GM23338 (cell line): ENCODE data around the gene PDE3B. TPM values are rescaled to one million over a fixed set of nuclear protein-coding genes. Genes with fewer than 3 reads are reported as not detected.

Source experiments
- ATAC-seq: fragments of 200-7000 bp; cut with Tn5 transposase; 3 replicates; pipeline ENCODE4 v1.9.1; 2020
- DNase-seq: peaks from one replicate; pipeline ENCODE4 v3.0.0-alpha.2; 2015; ENCODE audit warnings: low spot score
- H2AFZ ChIP-seq: fragments of 200-600 bp; sonication (generic); 2 replicates; pipeline ENCODE4 v1.8.0; 2016; ENCODE audit warnings: antibody characterized with exemption, mild to moderate bottlenecking, moderate library complexity
- H3F3A ChIP-seq: fragments of 200-600 bp; sonication (generic); replicated peaks from 2 replicates; pipeline ENCODE4 v1.8.0; 2017; ENCODE audit warnings: antibody characterized with exemption, mixed run types, low read depth
- H3K27ac ChIP-seq: fragments of 200-600 bp; sonication (generic); 2 replicates; pipeline ENCODE4 v1.6.1; 2016; ENCODE audit warnings: low read depth
- H3K27me3 ChIP-seq: fragments of 200-600 bp; sonication (generic); 2 replicates; pipeline ENCODE4 v1.8.0; 2016; ENCODE audit warnings: mild to moderate bottlenecking, mixed run types, moderate library complexity; ENCODE audit not compliant: insufficient read depth
- H3K36me3 ChIP-seq: fragments of 200-600 bp; sonication (generic); 2 replicates; pipeline ENCODE4 v1.8.0; 2016; ENCODE audit warnings: mild to moderate bottlenecking; ENCODE audit not compliant: insufficient read depth
- H3K4me1 ChIP-seq: fragments of 200-600 bp; sonication (generic); 2 replicates; pipeline ENCODE4 v1.8.0; 2016; ENCODE audit warnings: mild to moderate bottlenecking, moderate library complexity; ENCODE audit not compliant: insufficient read depth
- H3K4me2 ChIP-seq: fragments of 200-600 bp; sonication (generic); 2 replicates; pipeline ENCODE4 v1.7.1; 2017; ENCODE audit warnings: mixed run types
- H3K4me3 ChIP-seq: fragments of 200-600 bp; sonication (generic); 2 replicates; pipeline ENCODE4 v1.6.1; 2016; ENCODE audit warnings: mixed run types
- H3K79me2 ChIP-seq: fragments of 200-600 bp; sonication (generic); replicated peaks from 2 replicates; pipeline ENCODE4 v1.8.0; 2017; ENCODE audit warnings: mild to moderate bottlenecking; ENCODE audit not compliant: insufficient read depth
- H3K9me2 ChIP-seq: fragments of 200-600 bp; sonication (generic); 2 replicates; pipeline ENCODE4 v1.8.0; 2017; ENCODE audit not compliant: insufficient read depth
- H4K20me1 ChIP-seq: fragments of 200-600 bp; sonication (generic); replicated peaks from 2 replicates; pipeline ENCODE4 v1.8.0; 2017; ENCODE audit warnings: mild to moderate bottlenecking; ENCODE audit not compliant: insufficient read depth
- H3K27ac Mint-ChIP-seq: 2 replicates; pipeline ENCODE4 v1.8.0; 2020; ENCODE audit warnings: inconsistent platforms, mild to moderate bottlenecking, moderate library complexity, mixed read lengths
- H3K27me3 Mint-ChIP-seq: 3 replicates; pipeline ENCODE4 v1.8.0; 2022; ENCODE audit warnings: low read depth, mild to moderate bottlenecking, moderate library complexity, mixed read lengths, inconsistent platforms; ENCODE audit not compliant: insufficient read depth, poor library complexity
- H3K36me3 Mint-ChIP-seq: 3 replicates; pipeline ENCODE4 v1.8.0; 2021; ENCODE audit warnings: low read depth, mild to moderate bottlenecking, inconsistent platforms, moderate library complexity, mixed read lengths
- H3K4me1 Mint-ChIP-seq: 3 replicates; pipeline ENCODE4 v1.8.0; 2020; ENCODE audit warnings: mild to moderate bottlenecking, inconsistent platforms, mixed read lengths
- H3K4me3 Mint-ChIP-seq: 3 replicates; pipeline ENCODE4 v1.8.0; 2021; ENCODE audit warnings: moderate library complexity, mild to moderate bottlenecking, inconsistent platforms, mixed read lengths
- H3K9me3 Mint-ChIP-seq: 3 replicates; pipeline ENCODE4 v1.8.0; 2020; ENCODE audit warnings: moderate library complexity, mild to moderate bottlenecking, inconsistent platforms, mixed read lengths
- CREB1 ChIP-seq: fragments of 250-450 bp; sonication (Bioruptor Pico); IDR thresholded peaks from 2 replicates; pipeline ENCODE4 v1.5.0; 2020; ENCODE audit warnings: low read depth, mild to moderate bottlenecking, moderate library complexity
- EZH2phosphoT487 ChIP-seq: fragments of 200-600 bp; sonication (generic); IDR thresholded peaks from one replicate; pipeline ENCODE4 v1.8.1; 2018; ENCODE audit warnings: antibody characterized with exemption; ENCODE audit not compliant: unreplicated experiment
- JUNB ChIP-seq: IDR thresholded peaks from one replicate; pipeline ENCODE4 v1.6.1; 2016; ENCODE audit warnings: antibody characterized with exemption; ENCODE audit not compliant: unreplicated experiment
- NANOG ChIP-seq: IDR thresholded peaks from 2 replicates; pipeline ENCODE4 v1.6.1; 2016; ENCODE audit warnings: antibody characterized with exemption, borderline replicate concordance
- POLR2AphosphoS5 ChIP-seq: IDR thresholded peaks from 2 replicates; pipeline ENCODE4 v1.6.1; 2016; ENCODE audit warnings: antibody characterized with exemption, low read depth
- STAT1 ChIP-seq: IDR thresholded peaks from one replicate; pipeline ENCODE4 v1.6.1; 2016; ENCODE audit warnings: antibody characterized with exemption; ENCODE audit not compliant: unreplicated experiment
- ZNF114 ChIP-seq: fragments of 250-450 bp; sonication (Bioruptor Pico); IDR thresholded peaks from 2 replicates; pipeline ENCODE4 v1.5.0; 2020; ENCODE audit warnings: mild to moderate bottlenecking, moderate library complexity
- polyA plus RNA-seq: library from polyadenylated mRNA; unstranded; fragments of >200 nt; fragmentation: Nextera tagmentation; extraction: Ambion mirVana; gene quantifications from 2 replicates; pipeline ENCODE4 v1.2.1, GENCODE V29; 2016
- total RNA-seq: library from RNA; depleted of rRNA; stranded (reverse); fragments of >200 nt; shearing (Covaris generic); gene quantifications from 2 replicates; pipeline ENCODE4 v1.2.3, GENCODE V29; 2014
- TF ChIP-seq, protein P1 (sequence below), 2 experiments: fragments of 200-600 bp in 1 of 2; sonication (generic) in 1 of 2; conservative IDR thresholded peaks; 2 replicates each; pipeline versions ENCODE4 v1.5.1 to v1.6.1; 2016 to 2017; ENCODE audit warnings: antibody characterized with exemption in 2 of 2, low read depth in 2 of 2, mild to moderate bottlenecking in 2 of 2, moderate library complexity in 1 of 2
- TF ChIP-seq, protein P2 (sequence below): IDR thresholded peaks from 2 replicates; pipeline ENCODE4 v1.6.1; 2016; ENCODE audit warnings: antibody characterized with exemption
- TF ChIP-seq, protein P3 (sequence below): IDR thresholded peaks from one replicate; pipeline ENCODE4 v1.6.1; 2018; ENCODE audit warnings: antibody characterized with exemption; ENCODE audit not compliant: unreplicated experiment
- TF ChIP-seq, protein P4 (sequence below): fragments of 250-450 bp; sonication (Bioruptor Pico); IDR thresholded peaks from 2 replicates; pipeline ENCODE4 v1.5.0; 2020; ENCODE audit warnings: mild to moderate bottlenecking, moderate library complexity

Gene PDE3B
- total and polyA plus RNA-seq, 2 experiments from 2014 or later: 4.3 to 21.3 TPM

DNA sequence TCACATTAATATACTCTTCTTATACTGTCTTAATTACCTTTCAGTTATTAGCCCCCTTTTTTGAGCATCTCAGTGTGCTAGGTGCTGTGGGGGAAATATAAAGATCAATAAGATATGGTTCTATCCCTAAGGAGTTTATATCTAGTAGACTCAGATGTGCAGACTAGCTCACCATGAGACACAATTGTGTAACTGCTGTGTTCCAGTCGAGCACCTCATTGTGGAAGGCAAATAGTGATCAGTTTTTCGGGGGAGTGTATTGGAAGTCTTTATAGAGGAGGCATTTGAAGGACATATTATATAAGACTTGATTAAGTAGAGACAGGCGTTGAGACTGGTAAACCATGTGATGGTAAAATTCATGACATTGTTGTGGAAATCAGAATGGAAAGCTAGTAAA lies 11.8 kb downstream of the PDE3B start:
- Mint-ChIP-seq H3K27ac (no peak overlapping the region), H3K36me3 (peaks cover 10% of the 10 kb centered on the region; the same call in 2 of the 3 replicates), H3K4me1 (peaks cover 5% of the 10 kb centered on the region; the same call in 2 of the 3 replicates), H3K27me3 (no peaks in the 10 kb centered on the region), H3K4me3 (no peak overlapping the region), H3K9me3 (no peaks in the 10 kb centered on the region; the same call in 2 of the 3 replicates)
- Histone ChIP-seq H3K4me3 (no peak overlapping the region), H3K36me3 (no peaks in the 10 kb centered on the region), H3K79me2 (peaks cover 15% of the 10 kb centered on the region; the same call in 1 of the 2 replicates), H3K27ac (no peak overlapping the region), H3K4me2 (no peak overlapping the region), H2AFZ (no peak overlapping the region), H3K27me3 (no peaks in the 10 kb centered on the region), H3K9me2 (no peaks in the 10 kb centered on the region), H4K20me1 (no peaks in the 10 kb centered on the region), H3F3A (no peaks in the 10 kb centered on the region), H3K4me1 (no peaks in the 10 kb centered on the region)
- TF ChIP-seq, protein P1, sequence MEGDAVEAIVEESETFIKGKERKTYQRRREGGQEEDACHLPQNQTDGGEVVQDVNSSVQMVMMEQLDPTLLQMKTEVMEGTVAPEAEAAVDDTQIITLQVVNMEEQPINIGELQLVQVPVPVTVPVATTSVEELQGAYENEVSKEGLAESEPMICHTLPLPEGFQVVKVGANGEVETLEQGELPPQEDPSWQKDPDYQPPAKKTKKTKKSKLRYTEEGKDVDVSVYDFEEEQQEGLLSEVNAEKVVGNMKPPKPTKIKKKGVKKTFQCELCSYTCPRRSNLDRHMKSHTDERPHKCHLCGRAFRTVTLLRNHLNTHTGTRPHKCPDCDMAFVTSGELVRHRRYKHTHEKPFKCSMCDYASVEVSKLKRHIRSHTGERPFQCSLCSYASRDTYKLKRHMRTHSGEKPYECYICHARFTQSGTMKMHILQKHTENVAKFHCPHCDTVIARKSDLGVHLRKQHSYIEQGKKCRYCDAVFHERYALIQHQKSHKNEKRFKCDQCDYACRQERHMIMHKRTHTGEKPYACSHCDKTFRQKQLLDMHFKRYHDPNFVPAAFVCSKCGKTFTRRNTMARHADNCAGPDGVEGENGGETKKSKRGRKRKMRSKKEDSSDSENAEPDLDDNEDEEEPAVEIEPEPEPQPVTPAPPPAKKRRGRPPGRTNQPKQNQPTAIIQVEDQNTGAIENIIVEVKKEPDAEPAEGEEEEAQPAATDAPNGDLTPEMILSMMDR (conservative IDR thresholded peaks at IDR 0.05; ENCODE audit: low read depth in 2 of 2): no peak
- TF ChIP-seq CREB1 (CRISPR knock-in tag) (no peak), POLR2AphosphoS5 (no peak), STAT1 (no peak), ZNF114 (CRISPR knock-in tag) (no peak), JUNB (no peak), EZH2phosphoT487 (no peak), NANOG (no peak)
- TF ChIP-seq, protein P2, sequence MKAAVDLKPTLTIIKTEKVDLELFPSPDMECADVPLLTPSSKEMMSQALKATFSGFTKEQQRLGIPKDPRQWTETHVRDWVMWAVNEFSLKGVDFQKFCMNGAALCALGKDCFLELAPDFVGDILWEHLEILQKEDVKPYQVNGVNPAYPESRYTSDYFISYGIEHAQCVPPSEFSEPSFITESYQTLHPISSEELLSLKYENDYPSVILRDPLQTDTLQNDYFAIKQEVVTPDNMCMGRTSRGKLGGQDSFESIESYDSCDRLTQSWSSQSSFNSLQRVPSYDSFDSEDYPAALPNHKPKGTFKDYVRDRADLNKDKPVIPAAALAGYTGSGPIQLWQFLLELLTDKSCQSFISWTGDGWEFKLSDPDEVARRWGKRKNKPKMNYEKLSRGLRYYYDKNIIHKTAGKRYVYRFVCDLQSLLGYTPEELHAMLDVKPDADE: no peak
- TF ChIP-seq, protein P3, sequence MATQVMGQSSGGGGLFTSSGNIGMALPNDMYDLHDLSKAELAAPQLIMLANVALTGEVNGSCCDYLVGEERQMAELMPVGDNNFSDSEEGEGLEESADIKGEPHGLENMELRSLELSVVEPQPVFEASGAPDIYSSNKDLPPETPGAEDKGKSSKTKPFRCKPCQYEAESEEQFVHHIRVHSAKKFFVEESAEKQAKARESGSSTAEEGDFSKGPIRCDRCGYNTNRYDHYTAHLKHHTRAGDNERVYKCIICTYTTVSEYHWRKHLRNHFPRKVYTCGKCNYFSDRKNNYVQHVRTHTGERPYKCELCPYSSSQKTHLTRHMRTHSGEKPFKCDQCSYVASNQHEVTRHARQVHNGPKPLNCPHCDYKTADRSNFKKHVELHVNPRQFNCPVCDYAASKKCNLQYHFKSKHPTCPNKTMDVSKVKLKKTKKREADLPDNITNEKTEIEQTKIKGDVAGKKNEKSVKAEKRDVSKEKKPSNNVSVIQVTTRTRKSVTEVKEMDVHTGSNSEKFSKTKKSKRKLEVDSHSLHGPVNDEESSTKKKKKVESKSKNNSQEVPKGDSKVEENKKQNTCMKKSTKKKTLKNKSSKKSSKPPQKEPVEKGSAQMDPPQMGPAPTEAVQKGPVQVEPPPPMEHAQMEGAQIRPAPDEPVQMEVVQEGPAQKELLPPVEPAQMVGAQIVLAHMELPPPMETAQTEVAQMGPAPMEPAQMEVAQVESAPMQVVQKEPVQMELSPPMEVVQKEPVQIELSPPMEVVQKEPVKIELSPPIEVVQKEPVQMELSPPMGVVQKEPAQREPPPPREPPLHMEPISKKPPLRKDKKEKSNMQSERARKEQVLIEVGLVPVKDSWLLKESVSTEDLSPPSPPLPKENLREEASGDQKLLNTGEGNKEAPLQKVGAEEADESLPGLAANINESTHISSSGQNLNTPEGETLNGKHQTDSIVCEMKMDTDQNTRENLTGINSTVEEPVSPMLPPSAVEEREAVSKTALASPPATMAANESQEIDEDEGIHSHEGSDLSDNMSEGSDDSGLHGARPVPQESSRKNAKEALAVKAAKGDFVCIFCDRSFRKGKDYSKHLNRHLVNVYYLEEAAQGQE: no peak
- TF ChIP-seq, protein P4, sequence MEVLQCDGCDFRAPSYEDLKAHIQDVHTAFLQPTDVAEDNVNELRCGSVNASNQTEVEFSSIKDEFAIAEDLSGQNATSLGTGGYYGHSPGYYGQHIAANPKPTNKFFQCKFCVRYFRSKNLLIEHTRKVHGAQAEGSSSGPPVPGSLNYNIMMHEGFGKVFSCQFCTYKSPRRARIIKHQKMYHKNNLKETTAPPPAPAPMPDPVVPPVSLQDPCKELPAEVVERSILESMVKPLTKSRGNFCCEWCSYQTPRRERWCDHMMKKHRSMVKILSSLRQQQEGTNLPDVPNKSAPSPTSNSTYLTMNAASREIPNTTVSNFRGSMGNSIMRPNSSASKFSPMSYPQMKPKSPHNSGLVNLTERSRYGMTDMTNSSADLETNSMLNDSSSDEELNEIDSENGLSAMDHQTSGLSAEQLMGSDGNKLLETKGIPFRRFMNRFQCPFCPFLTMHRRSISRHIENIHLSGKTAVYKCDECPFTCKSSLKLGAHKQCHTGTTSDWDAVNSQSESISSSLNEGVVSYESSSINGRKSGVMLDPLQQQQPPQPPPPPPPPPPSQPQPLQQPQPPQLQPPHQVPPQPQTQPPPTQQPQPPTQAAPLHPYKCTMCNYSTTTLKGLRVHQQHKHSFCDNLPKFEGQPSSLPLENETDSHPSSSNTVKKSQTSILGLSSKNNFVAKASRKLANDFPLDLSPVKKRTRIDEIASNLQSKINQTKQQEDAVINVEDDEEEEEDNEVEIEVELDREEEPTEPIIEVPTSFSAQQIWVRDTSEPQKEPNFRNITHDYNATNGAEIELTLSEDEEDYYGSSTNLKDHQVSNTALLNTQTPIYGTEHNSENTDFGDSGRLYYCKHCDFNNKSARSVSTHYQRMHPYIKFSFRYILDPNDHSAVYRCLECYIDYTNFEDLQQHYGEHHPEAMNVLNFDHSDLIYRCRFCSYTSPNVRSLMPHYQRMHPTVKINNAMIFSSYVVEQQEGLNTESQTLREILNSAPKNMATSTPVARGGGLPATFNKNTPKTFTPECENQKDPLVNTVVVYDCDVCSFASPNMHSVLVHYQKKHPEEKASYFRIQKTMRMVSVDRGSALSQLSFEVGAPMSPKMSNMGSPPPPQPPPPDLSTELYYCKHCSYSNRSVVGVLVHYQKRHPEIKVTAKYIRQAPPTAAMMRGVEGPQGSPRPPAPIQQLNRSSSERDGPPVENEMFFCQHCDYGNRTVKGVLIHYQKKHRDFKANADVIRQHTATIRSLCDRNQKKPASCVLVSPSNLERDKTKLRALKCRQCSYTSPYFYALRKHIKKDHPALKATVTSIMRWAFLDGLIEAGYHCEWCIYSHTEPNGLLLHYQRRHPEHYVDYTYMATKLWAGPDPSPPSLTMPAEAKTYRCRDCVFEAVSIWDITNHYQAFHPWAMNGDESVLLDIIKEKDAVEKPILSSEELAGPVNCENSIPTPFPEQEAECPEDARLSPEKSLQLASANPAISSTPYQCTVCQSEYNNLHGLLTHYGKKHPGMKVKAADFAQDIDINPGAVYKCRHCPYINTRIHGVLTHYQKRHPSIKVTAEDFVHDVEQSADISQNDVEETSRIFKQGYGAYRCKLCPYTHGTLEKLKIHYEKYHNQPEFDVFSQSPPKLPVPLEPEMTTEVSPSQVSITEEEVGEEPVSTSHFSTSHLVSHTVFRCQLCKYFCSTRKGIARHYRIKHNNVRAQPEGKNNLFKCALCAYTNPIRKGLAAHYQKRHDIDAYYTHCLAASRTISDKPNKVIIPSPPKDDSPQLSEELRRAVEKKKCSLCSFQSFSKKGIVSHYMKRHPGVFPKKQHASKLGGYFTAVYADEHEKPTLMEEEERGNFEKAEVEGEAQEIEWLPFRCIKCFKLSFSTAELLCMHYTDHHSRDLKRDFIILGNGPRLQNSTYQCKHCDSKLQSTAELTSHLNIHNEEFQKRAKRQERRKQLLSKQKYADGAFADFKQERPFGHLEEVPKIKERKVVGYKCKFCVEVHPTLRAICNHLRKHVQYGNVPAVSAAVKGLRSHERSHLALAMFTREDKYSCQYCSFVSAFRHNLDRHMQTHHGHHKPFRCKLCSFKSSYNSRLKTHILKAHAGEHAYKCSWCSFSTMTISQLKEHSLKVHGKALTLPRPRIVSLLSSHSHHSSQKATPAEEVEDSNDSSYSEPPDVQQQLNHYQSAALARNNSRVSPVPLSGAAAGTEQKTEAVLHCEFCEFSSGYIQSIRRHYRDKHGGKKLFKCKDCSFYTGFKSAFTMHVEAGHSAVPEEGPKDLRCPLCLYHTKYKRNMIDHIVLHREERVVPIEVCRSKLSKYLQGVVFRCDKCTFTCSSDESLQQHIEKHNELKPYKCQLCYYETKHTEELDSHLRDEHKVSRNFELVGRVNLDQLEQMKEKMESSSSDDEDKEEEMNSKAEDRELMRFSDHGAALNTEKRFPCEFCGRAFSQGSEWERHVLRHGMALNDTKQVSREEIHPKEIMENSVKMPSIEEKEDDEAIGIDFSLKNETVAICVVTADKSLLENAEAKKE (CRISPR knock-in tag): no peak
- ATAC-seq: no peak
- DNase-seq: no peak
